ENCODE measurements around the gene C2orf68. TPM values are rescaled to one million over a fixed set of nuclear protein-coding genes. Genes with fewer than 3 reads are reported as not detected.

The C2orf68 gene
- total and polyA plus RNA-seq, 9 of the 15 experiments (the other 6 are each of a cell fraction or from before 2014, with no cell fraction given) = 22.1 to 50.0 (median 31.8) TPM

GRCh38 chr2:85561280-85562212, 50.3 kb downstream of the C2orf68 start, which contains the start of gene GGCX (continued):
- TF ChIP-seq UBTF (IDR thresholded peaks at IDR 0.05; ENCODE audit: borderline replicate concordance in 1 of 2, low read depth in 2 of 2, low read length in 2 of 2) (no peak), NRF1 (conservative IDR thresholded peaks at IDR 0.05 in 1 of 2, IDR thresholded peaks at IDR 0.05 in 1 of 2) (peak; percentile 70 to 76), MEIS2 (IDR thresholded peaks at IDR 0.05; ENCODE audit: partially characterized antibody) (peak; percentile 8), CUX1 (CRISPR knock-in tag; IDR thresholded peaks at IDR 0.05) (no peak), NFRKB (IDR thresholded peaks at IDR 0.05; ENCODE audit: low read depth) (peak; percentile 68), ATF7 (IDR thresholded peaks at IDR 0.05) (peak; percentile 79; the same call in 1 of the 2 replicates), DPF2 (IDR thresholded peaks at IDR 0.05) (peak; percentile 28; the same call in 1 of the 2 replicates), ZNF407 (IDR thresholded peaks at IDR 0.05; ENCODE audit: low read depth) (peak; percentile 85)
